Left lung (tissue), 10 donors: ENCODE data around the gene PTPRU. TPM values are rescaled to one million over a fixed set of nuclear protein-coding genes. Genes with fewer than 3 reads are reported as not detected.

ENCODE experiments used
- ATAC-seq: fragments of 200-7000 bp; cut with Tn5 transposase; one replicate; pipeline ENCODE4 v1.9.1; 2020; ENCODE audit warnings: moderate library complexity
- DNase-seq, 4 donors: peaks; one replicate each; pipeline ENCODE4 v3.0.0-alpha.2; 2013 to 2020
- H3K27ac ChIP-seq, 2 donors: fragments of 200-600 bp; sonication (generic) in 1 of 2; one replicate each; pipeline versions ENCODE4 v1.5.0 to v1.8.0; 2020 to 2021
- H3K27me3 ChIP-seq, 2 donors: fragments of 200-600 bp; sonication (generic) in 1 of 2; one replicate each; pipeline versions ENCODE4 v1.5.0 to v1.8.0; 2020 to 2021
- H3K36me3 ChIP-seq, 2 donors: fragments of 200-600 bp; sonication (generic) in 1 of 2; one replicate each; pipeline versions ENCODE4 v1.5.0 to v1.8.0; 2020 to 2021
- H3K4me1 ChIP-seq, 2 donors: fragments of 200-600 bp; one replicate each; pipeline ENCODE4 v1.8.0; 2021
- H3K4me3 ChIP-seq, 2 donors: fragments of 200-600 bp; sonication (generic) in 1 of 2; one replicate each; pipeline versions ENCODE4 v1.5.0 to v1.8.0; 2020 to 2021; ENCODE audit warnings: mild to moderate bottlenecking in 1 of 2
- H3K9me3 ChIP-seq, 2 donors: fragments of 200-600 bp; sonication (generic) in 1 of 2; one replicate each; pipeline versions ENCODE4 v1.5.0 to v1.8.0; 2020 to 2021
- CTCF ChIP-seq, 2 donors: fragments of 200-600 bp; sonication (generic) in 1 of 2; IDR thresholded peaks; one replicate each; pipeline versions ENCODE4 v1.5.0 to v1.8.0; 2021; ENCODE audit warnings: antibody characterized with exemption in 2 of 2
- intact Hi-C, 2 donors: fragments of 100-400 bp; cut with DNase I; formaldehyde crosslinking; loops; one replicate each; pipeline versions ENCODE4 v1.11.2 to v1.14.2; 2022
- polyA plus RNA-seq, 6 donors: library from polyadenylated mRNA; unstranded; fragments of 120-200 nt; gene quantifications; one replicate each; pipeline ENCODE4 v1.2.1, GENCODE V29; 2013; ENCODE audit not compliant: insufficient read length in 6 of 6
- total RNA-seq, 2 donors: library from RNA; stranded (reverse); fragmentation: NEBNext Ultra II Directional; extraction: Animal tissue kit (Norgen Biotek cat#: 25700); gene quantifications; one replicate each; pipeline ENCODE4 v1.2.1, GENCODE V29; 2021
- donor health status: DM: no; HTN: yes; CAD: no.
- donor health status: DM: no; HTN: no; CAD: no.

PTPRU gene
- total and polyA plus RNA-seq, 8 donors: 15.5 to 45.4 (median 18.8) TPM

DNA sequence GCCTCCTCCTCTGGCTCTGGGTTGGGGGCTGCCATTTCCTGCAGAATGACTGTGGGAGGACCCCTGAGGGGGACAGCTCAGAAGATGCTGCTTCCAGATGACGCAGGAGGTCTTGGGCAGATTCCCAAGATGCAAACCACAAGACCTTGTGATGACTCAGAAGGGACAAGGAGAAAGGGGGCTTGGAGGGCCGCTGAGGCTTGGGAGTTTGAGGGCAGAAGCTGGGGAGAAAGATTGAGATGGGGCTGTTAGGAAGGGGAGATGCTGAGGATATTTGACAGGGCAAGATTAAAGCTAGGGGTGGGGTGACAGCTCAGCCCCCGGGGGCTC, 7.5 kb downstream of the PTPRU start:
- Histone ChIP-seq H3K36me3 (no peaks in the 10 kb centered on the region), H3K4me1 (peaks cover 0 to 6% of the 10 kb centered on the region in 2 donors), H3K27me3 (peaks cover 0 to 33% of the 10 kb centered on the region in 2 donors), H3K27ac (no peak overlapping the region), H3K9me3 (no peaks in the 10 kb centered on the region), H3K4me3 (no peak overlapping the region)
- DNase-seq: no peak
- no peak for ATAC-seq
- TF ChIP-seq CTCF (IDR thresholded peaks at IDR 0.05): no peak
- intact Hi-C loops: no loop called here

DNA sequence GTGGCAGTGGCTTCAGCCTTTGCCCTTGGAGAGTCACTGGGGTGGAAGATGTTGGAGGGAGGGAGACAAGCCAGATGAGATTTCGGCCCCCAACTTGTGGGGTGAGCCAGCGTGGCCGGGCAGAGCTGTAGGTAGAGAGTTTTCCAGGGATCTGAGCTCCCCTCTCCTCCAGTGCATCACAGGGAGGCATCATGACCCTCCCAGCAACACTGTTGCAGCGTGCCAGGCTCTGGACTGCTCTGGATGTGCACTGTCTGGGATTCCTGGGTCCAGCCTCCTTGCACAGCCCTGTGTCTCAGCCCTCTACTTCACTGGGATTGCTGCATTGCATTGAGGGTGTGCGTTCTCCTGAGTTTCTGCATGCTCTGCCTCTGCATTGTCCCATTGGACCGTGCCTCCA, 8.9 kb downstream of the PTPRU start:
- peaks cover 0 to 19% of the 10 kb centered on the region in 2 donors for H3K27me3 ChIP-seq
- intact Hi-C loops: no loop called here

GRCh38 chr1:29245876-29246275, 9.6 kb downstream of the PTPRU start:
- Histone ChIP-seq H3K9me3 (no peaks in the 10 kb centered on the region), H3K4me3 (no peak overlapping the region), H3K27me3 (peaks cover 0 to 13% of the 10 kb centered on the region in 2 donors), H3K36me3 (no peaks in the 10 kb centered on the region), H3K27ac (no peak overlapping the region), H3K4me1 (peaks cover 0 to 5% of the 10 kb centered on the region in 2 donors)
- peak in 1 of 2 donors; percentile 26 for TF ChIP-seq CTCF (IDR thresholded peaks at IDR 0.05)
- no peak for DNase-seq
- intact Hi-C loops: no loop called here
- peak; percentile 66 for ATAC-seq

More for the DNA sequence above, 8.9 kb downstream of the PTPRU start:
- no peaks in the 10 kb centered on the region for H3K9me3 ChIP-seq
- ATAC-seq: no peak
- H3K4me1 ChIP-seq: peaks cover 0 to 5% of the 10 kb centered on the region in 2 donors
- no peak for TF ChIP-seq CTCF (IDR thresholded peaks at IDR 0.05)
- H3K4me3 ChIP-seq: no peak overlapping the region
- no peak overlapping the region for H3K27ac ChIP-seq
- H3K36me3 ChIP-seq: no peaks in the 10 kb centered on the region
- no peak for DNase-seq

GRCh38 chr1:29247044-29247443, 10.7 kb downstream of the PTPRU start:
- DNase-seq (no peak), ATAC-seq (no peak)
- H3K27me3 ChIP-seq: peaks cover 0 to 1% of the 10 kb centered on the region in 2 donors
- H3K4me3 ChIP-seq: no peak overlapping the region
- H3K9me3 ChIP-seq: no peaks in the 10 kb centered on the region
- TF ChIP-seq CTCF (IDR thresholded peaks at IDR 0.05): no peak
- intact Hi-C loops: no loop called here
- H3K36me3 ChIP-seq: no peaks in the 10 kb centered on the region
- H3K4me1 ChIP-seq: peaks cover 0 to 5% of the 10 kb centered on the region in 2 donors
- H3K27ac ChIP-seq: no peak overlapping the region

- intact Hi-C loops: no loop called here
- TF ChIP-seq CTCF (IDR thresholded peaks at IDR 0.05): no peak
- Histone ChIP-seq H3K9me3 (no peaks in the 10 kb centered on the region), H3K4me1 (peaks cover 0 to 5% of the 10 kb centered on the region in 2 donors), H3K4me3 (no peak overlapping the region), H3K27me3 (no peaks in the 10 kb centered on the region), H3K27ac (no peak overlapping the region), H3K36me3 (no peaks in the 10 kb centered on the region)
- DNase-seq: no peak
- ATAC-seq: no peak
Measured at GRCh38 chr1:29247571-29248273, 11.4 kb downstream of the PTPRU start.
